Neural cell (in vitro differentiated cells): ENCODE data around the gene RNF7. TPM values are rescaled to one million over a fixed set of nuclear protein-coding genes. Genes with fewer than 3 reads are reported as not detected.

Experiments
- H2AFZ ChIP-seq: fragments of 200-600, 300-800 bp; sonication (generic), shearing (Covaris generic); 2 replicates; pipeline ENCODE4 v1.6.0; 2014; ENCODE audit warnings: low read depth, mild to moderate bottlenecking, antibody characterized with exemption, low read length, moderate library complexity
- H3F3A ChIP-seq: fragments of 200-600 bp; shearing (Covaris generic); 2 replicates; pipeline ENCODE4 v1.6.1; 2016; ENCODE audit warnings: mild to moderate bottlenecking, moderate library complexity, mixed read lengths, antibody characterized with exemption, low read length; ENCODE audit not compliant: insufficient read depth, poor library complexity, severe bottlenecking
- H3K27ac ChIP-seq: fragments of 200-600, 300-800 bp; sonication (generic), shearing (Covaris generic); 2 replicates; pipeline ENCODE4 v1.5.1; 2014; ENCODE audit warnings: mild to moderate bottlenecking, low read length, moderate library complexity
- H3K27me3 ChIP-seq: fragments of 300-800, 200-600 bp; sonication (generic), shearing (Covaris generic); 2 replicates; pipeline ENCODE4 v1.6.0; 2014; ENCODE audit warnings: mild to moderate bottlenecking, low read depth, low read length, moderate library complexity; ENCODE audit not compliant: insufficient read depth
- H3K36me3 ChIP-seq: fragments of 300-800, 200-600 bp; sonication (generic), shearing (Covaris generic); 2 replicates; pipeline ENCODE4 v1.5.1; 2014; ENCODE audit warnings: mild to moderate bottlenecking, antibody characterized with exemption, low read length, moderate library complexity; ENCODE audit not compliant: insufficient read depth
- H3K4me2 ChIP-seq: fragments of 300-800, 200-600 bp; sonication (generic), shearing (Covaris generic); 2 replicates; pipeline ENCODE4 v1.6.0; 2014; ENCODE audit warnings: mild to moderate bottlenecking, low read length
- H3K4me3 ChIP-seq: fragments of 300-800, 200-600 bp; sonication (generic), shearing (Covaris generic); 2 replicates; pipeline ENCODE4 v1.5.1; 2014; ENCODE audit warnings: mild to moderate bottlenecking, low read length, moderate library complexity
- H3K79me2 ChIP-seq: fragments of 200-600 bp; shearing (Covaris generic); replicated peaks from 2 replicates; pipeline ENCODE4 v1.6.0; 2014; ENCODE audit warnings: mild to moderate bottlenecking, low read length, moderate library complexity; ENCODE audit not compliant: insufficient read depth
- H3K9ac ChIP-seq: fragments of 300-800, 200-600 bp; sonication (generic), shearing (Covaris generic); 2 replicates; pipeline ENCODE4 v1.6.1; 2016; ENCODE audit warnings: mild to moderate bottlenecking, low read length, mixed read lengths
- H3K9me2 ChIP-seq: fragments of 200-600 bp; shearing (Covaris generic); 2 replicates; pipeline ENCODE4 v1.6.1; 2016; ENCODE audit warnings: mild to moderate bottlenecking, low read length, mixed read lengths; ENCODE audit not compliant: insufficient read depth
- H3K9me3 ChIP-seq: fragments of 200-600, 300-800 bp; sonication (generic), shearing (Covaris generic); 2 replicates; pipeline ENCODE4 v1.6.1; 2016; ENCODE audit warnings: mild to moderate bottlenecking, mixed run types, low read length, moderate library complexity, mixed read lengths
- H4K20me1 ChIP-seq: fragments of 200-600 bp; shearing (Covaris generic); 2 replicates; pipeline ENCODE4 v1.6.1; 2016; ENCODE audit warnings: mild to moderate bottlenecking, mixed run types; ENCODE audit not compliant: insufficient read depth
- EP300 ChIP-seq: fragments of 450-650 bp; conservative IDR thresholded peaks from 2 replicates; pipeline ENCODE4 v1.6.1; 2014; ENCODE audit warnings: antibody characterized with exemption, mild to moderate bottlenecking, moderate library complexity; ENCODE audit not compliant: poor library complexity, severe bottlenecking
- EZH2 ChIP-seq: fragments of 200-600, 300-800 bp; shearing (Covaris generic), sonication (generic); IDR thresholded peaks from 2 replicates; pipeline ENCODE4 v1.6.1; 2014; ENCODE audit warnings: antibody characterized with exemption, low read length, borderline replicate concordance, mild to moderate bottlenecking; ENCODE audit not compliant: insufficient read depth, poor library complexity, severe bottlenecking
- MXI1 ChIP-seq: fragments of 450-650 bp; conservative IDR thresholded peaks from 2 replicates; pipeline ENCODE4 v1.6.1; 2014; ENCODE audit warnings: antibody characterized with exemption, mild to moderate bottlenecking; ENCODE audit not compliant: poor library complexity, severe bottlenecking
- POLR2AphosphoS5 ChIP-seq: IDR thresholded peaks from 2 replicates; pipeline ENCODE4 v1.6.1; 2012
- RAD21 ChIP-seq: fragments of 450-650 bp; conservative IDR thresholded peaks from 2 replicates; pipeline ENCODE4 v1.6.1; 2014; ENCODE audit warnings: antibody characterized with exemption, mild to moderate bottlenecking, moderate library complexity
- SMC3 ChIP-seq: fragments of 450-650 bp; conservative IDR thresholded peaks from 2 replicates; pipeline ENCODE4 v1.6.1; 2014; ENCODE audit warnings: antibody characterized with exemption, mild to moderate bottlenecking, moderate library complexity; ENCODE audit not compliant: poor library complexity
- TAF1 ChIP-seq: IDR thresholded peaks from 2 replicates; pipeline ENCODE4 v1.6.1; 2012; ENCODE audit warnings: low read depth
- polyA plus RNA-seq: library from polyadenylated mRNA; depleted of rRNA; stranded (reverse); fragments of >200 nt; gene quantifications from 2 replicates; pipeline ENCODE4 v1.2.3, GENCODE V29; 2014
- TF ChIP-seq, protein P1 (sequence below): fragments of 450-650 bp; IDR thresholded peaks from 2 replicates; pipeline ENCODE4 v1.5.1; 2014; ENCODE audit warnings: antibody characterized with exemption, mild to moderate bottlenecking, moderate library complexity; ENCODE audit not compliant: poor library complexity, severe bottlenecking
- TF ChIP-seq, protein P2 (sequence below): IDR thresholded peaks from 2 replicates; pipeline ENCODE4 v1.6.1; 2012; ENCODE audit warnings: borderline replicate concordance

The RNF7 gene
- polyA plus RNA-seq, 1 donor from 2014 or later, result 170 TPM

DNA sequence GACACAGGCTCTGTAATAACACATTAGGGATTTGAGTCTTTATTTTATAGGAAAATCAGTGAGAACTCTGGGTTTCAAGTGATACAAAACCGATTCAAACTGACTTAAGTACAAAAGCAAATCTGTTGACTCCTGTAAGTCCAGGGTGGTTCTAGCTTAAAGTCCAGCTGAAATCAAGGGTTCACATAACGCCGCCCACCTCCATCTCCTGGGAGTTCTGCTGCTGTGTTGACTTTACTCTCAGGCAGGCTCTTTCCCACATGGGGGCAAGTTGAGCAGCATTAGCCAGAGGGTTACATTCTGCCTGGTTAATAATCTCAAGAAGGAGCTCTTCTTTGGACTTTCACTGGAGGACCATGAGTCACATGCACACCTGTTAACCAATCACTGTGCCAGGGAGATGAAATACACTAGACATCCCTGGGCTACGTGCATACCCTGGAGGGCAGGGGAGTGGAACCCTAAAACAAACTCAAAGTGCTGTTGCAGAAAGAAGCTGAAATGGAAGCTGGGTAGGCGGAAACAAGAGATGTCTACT, 9.7 kb upstream of the RNF7 start:
- Histone ChIP-seq H3K4me2 (no peak overlapping the region), H3K36me3 (no peaks in the 10 kb centered on the region), H3K9ac (no peak overlapping the region), H4K20me1 (no peaks in the 10 kb centered on the region), H3K9me2 (no peaks in the 10 kb centered on the region), H2AFZ (no peak overlapping the region), H3K9me3 (no peaks in the 10 kb centered on the region), H3K27me3 (no peaks in the 10 kb centered on the region), H3K79me2 (no peaks in the 10 kb centered on the region), H3F3A (no peaks in the 10 kb centered on the region), H3K27ac (no peak overlapping the region), H3K4me3 (no peak overlapping the region)
- TF ChIP-seq RAD21 (no peak), SMC3 (no peak), TAF1 (no peak), EZH2 (no peak), MXI1 (no peak)
- TF ChIP-seq, protein P1, sequence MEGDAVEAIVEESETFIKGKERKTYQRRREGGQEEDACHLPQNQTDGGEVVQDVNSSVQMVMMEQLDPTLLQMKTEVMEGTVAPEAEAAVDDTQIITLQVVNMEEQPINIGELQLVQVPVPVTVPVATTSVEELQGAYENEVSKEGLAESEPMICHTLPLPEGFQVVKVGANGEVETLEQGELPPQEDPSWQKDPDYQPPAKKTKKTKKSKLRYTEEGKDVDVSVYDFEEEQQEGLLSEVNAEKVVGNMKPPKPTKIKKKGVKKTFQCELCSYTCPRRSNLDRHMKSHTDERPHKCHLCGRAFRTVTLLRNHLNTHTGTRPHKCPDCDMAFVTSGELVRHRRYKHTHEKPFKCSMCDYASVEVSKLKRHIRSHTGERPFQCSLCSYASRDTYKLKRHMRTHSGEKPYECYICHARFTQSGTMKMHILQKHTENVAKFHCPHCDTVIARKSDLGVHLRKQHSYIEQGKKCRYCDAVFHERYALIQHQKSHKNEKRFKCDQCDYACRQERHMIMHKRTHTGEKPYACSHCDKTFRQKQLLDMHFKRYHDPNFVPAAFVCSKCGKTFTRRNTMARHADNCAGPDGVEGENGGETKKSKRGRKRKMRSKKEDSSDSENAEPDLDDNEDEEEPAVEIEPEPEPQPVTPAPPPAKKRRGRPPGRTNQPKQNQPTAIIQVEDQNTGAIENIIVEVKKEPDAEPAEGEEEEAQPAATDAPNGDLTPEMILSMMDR, result no peak
- TF ChIP-seq, protein P2, sequence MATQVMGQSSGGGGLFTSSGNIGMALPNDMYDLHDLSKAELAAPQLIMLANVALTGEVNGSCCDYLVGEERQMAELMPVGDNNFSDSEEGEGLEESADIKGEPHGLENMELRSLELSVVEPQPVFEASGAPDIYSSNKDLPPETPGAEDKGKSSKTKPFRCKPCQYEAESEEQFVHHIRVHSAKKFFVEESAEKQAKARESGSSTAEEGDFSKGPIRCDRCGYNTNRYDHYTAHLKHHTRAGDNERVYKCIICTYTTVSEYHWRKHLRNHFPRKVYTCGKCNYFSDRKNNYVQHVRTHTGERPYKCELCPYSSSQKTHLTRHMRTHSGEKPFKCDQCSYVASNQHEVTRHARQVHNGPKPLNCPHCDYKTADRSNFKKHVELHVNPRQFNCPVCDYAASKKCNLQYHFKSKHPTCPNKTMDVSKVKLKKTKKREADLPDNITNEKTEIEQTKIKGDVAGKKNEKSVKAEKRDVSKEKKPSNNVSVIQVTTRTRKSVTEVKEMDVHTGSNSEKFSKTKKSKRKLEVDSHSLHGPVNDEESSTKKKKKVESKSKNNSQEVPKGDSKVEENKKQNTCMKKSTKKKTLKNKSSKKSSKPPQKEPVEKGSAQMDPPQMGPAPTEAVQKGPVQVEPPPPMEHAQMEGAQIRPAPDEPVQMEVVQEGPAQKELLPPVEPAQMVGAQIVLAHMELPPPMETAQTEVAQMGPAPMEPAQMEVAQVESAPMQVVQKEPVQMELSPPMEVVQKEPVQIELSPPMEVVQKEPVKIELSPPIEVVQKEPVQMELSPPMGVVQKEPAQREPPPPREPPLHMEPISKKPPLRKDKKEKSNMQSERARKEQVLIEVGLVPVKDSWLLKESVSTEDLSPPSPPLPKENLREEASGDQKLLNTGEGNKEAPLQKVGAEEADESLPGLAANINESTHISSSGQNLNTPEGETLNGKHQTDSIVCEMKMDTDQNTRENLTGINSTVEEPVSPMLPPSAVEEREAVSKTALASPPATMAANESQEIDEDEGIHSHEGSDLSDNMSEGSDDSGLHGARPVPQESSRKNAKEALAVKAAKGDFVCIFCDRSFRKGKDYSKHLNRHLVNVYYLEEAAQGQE, result no peak

DNA sequence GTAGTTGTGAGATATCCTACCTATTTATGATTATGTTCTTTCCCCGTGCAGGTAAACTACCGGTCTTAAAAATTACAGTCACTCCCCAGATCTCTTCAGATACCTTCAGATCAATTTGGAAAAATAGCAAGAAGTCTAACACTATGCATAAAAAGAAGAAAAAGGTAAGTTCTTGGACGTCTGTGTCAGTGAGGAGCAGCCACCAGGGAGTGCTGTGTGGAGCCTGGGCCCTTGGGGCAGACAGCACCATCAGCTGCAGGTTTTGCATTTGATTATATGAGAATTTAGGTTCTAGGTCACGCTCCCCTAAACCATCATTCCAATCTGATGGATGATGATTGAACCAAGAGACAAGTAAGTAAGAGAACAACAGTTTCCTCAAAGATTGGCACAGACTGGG, 8.9 kb upstream of the RNF7 start:
- no peak overlapping the region for H2AFZ ChIP-seq
- H3K27ac ChIP-seq, result no peak overlapping the region
- no peaks in the 10 kb centered on the region for H4K20me1 ChIP-seq
- no peak overlapping the region for H3K4me3 ChIP-seq
- H3K9me3 ChIP-seq, result no peaks in the 10 kb centered on the region
- no peaks in the 10 kb centered on the region for H3F3A ChIP-seq
- no peak overlapping the region for H3K9ac ChIP-seq
- no peak overlapping the region for H3K4me2 ChIP-seq
- H3K79me2 ChIP-seq, result no peaks in the 10 kb centered on the region
- H3K27me3 ChIP-seq, result no peaks in the 10 kb centered on the region
- TF ChIP-seq TAF1 (no peak), POLR2AphosphoS5 (no peak), EP300 (no peak), RAD21 (no peak), SMC3 (no peak)
- TF ChIP-seq, protein P2, result no peak
- TF ChIP-seq, protein P1, result no peak
- H3K36me3 ChIP-seq, result no peaks in the 10 kb centered on the region
- H3K9me2 ChIP-seq, result no peaks in the 10 kb centered on the region
